ENCODE results near the gene RGS19.
"Not testable (repeated sequence)": the region's sequence is repeated elsewhere in the genome, so short reads cannot be mapped to it uniquely, and the experiment has no call there.

The RGS19 gene

DNA sequence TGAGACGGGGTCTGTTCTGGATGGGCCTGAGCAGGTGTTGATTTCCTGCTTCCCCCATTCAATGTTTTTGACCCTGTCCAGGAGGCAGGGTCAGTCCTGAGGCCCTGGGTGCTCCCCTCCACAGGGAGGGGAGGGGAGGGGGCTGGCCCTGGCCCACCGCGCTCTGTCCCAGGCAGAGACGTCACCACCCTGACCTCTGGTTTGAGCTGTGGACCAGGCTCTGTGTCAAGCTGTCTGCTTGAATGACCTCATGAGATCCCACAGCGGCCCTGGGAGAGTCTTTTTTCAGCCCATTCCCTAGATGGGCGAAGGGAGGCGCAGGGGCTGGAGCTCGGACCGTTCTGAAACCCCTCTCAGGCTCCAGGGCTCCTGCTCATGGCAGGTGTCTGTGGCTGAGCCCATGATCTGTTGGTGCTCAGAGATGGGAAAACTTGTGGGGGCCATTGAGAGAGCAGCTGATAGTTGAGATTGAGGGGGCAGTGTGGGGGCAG, 13.7 kb upstream of the RGS19 start:
- Histone ChIP-seq H3K4me1 (ENCODE audit: control insufficient read depth, insufficient read depth, low read length) (peaks cover 8% of the 10 kb centered on the region), H3K27me3 (ENCODE audit: control insufficient read depth, insufficient read depth, low read length, poor library complexity, severe bottlenecking) (peaks cover 17% of the 10 kb centered on the region), H3K4me3 (ENCODE audit: insufficient read depth, low read depth, low read length) (no peak overlapping the region), H3K36me3 (ENCODE audit: control insufficient read depth, insufficient read depth, low read length) (no peaks in the 10 kb centered on the region), H3K27ac (ENCODE audit: insufficient read depth, low read depth, low read length, poor library complexity, severe bottlenecking) (no peak overlapping the region), H3K9me3 (ENCODE audit: control insufficient read depth, low read length) (no peaks in the 10 kb centered on the region)
- 71 to 72% methylated on average over 9 of the region's 9 CpGs for WGBS, 2 experiments

DNA sequence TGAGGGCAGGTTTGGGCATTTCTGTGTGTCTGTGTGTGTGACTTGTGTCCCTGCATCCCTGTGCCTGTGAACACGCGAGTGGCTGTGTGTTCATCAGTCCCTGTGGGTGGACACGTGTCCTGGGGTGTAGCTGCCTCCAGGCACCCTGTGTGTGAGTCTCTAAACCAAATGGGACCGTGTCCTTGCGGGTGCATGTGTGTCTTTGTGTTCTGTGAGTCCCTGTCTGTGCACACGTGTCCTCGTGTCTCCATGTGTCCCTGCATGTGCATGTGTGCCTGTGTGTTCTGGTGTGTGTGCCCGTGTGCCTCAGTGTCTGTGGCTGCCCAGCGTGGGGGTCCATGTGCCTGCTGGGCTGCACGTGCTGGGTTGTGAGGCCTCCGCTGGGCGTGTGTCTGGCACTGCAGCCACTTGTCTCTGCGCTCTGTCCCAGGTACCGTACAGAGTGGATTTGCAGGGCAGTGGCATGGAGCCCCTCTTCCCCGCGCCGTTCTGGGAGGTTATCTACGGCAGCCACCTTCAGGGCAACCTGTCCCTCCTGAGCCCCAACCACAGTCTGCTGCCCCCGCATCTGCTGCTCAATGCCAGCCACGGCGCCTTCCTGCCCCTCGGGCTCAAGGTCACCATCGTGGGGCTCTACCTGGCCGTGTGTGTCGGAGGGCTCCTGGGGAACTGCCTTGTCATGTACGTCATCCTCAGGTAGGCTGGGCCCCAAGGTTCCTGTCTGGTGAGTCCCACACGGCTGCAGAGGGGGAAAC, 13.1 kb upstream of the RGS19 start:
- 84 to 86% methylated on average over 27 of the region's 27 CpGs for WGBS, 2 experiments
- H3K4me3 ChIP-seq (ENCODE audit: insufficient read depth, low read depth, low read length), result no peak overlapping the region

DNA sequence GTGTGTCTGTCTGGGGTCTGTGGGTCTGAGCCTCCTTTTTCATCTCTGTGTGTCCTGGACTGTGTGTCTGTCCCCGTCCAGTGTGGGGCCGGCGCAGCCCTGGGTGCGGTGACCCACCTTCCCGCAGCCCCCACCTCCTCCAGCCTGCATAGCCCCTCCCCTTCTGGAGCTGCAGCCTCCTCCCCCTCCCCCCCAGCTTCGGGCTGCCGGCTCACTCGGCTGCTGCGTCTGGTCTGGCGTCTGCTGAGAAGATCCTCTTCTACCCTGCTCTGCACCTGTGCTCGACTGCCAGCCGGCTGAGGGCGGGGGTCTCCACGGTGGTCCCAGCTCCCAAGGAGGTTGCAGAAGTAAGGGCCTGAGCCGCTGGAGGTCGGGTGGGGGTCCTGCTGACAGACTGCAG, 12.5 kb upstream of the RGS19 start:
- H3K27me3 ChIP-seq (ENCODE audit: control insufficient read depth, insufficient read depth, low read length, poor library complexity, severe bottlenecking), result peaks cover 19% of the 10 kb centered on the region
- no peak overlapping the region for H3K27ac ChIP-seq (ENCODE audit: insufficient read depth, low read depth, low read length, poor library complexity, severe bottlenecking)
- 23 to 28% methylated on average over 16 of the region's 16 CpGs for WGBS, 2 experiments
- peaks cover 8% of the 10 kb centered on the region for H3K4me1 ChIP-seq (ENCODE audit: control insufficient read depth, insufficient read depth, low read length)
- no peak overlapping the region for H3K4me3 ChIP-seq (ENCODE audit: insufficient read depth, low read depth, low read length)
- H3K36me3 ChIP-seq (ENCODE audit: control insufficient read depth, insufficient read depth, low read length), result no peaks in the 10 kb centered on the region
- no peaks in the 10 kb centered on the region for H3K9me3 ChIP-seq (ENCODE audit: control insufficient read depth, low read length)

More for the DNA sequence above, 13.1 kb upstream of the RGS19 start:
- Histone ChIP-seq H3K4me1 (ENCODE audit: control insufficient read depth, insufficient read depth, low read length) (peaks cover 8% of the 10 kb centered on the region), H3K36me3 (ENCODE audit: control insufficient read depth, insufficient read depth, low read length) (no peaks in the 10 kb centered on the region), H3K27ac (ENCODE audit: insufficient read depth, low read depth, low read length, poor library complexity, severe bottlenecking) (no peak overlapping the region), H3K9me3 (ENCODE audit: control insufficient read depth, low read length) (no peaks in the 10 kb centered on the region), H3K27me3 (ENCODE audit: control insufficient read depth, insufficient read depth, low read length, poor library complexity, severe bottlenecking) (peaks cover 17% of the 10 kb centered on the region)

DNA sequence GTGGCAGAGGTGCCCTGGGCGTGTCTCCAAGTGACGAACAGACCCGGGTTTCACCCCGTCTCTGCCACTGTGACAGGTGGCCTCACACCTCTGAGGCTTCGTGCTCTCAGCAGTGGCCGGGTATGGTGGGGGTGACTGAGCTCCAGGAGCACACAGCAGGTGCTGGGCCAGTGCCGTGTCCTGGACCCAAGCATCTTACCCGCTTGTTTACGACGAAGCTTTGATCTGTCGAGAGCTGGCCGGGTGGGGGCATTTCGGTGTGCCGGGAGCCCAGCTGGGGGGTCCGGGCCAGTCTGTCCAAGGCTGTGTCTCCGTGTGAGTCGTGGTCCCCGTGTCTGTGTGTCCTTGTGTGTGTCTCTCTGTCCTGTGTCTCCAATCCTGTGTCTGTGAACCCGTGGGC, 12.0 kb upstream of the RGS19 start:
- no peak overlapping the region for H3K4me3 ChIP-seq (ENCODE audit: insufficient read depth, low read depth, low read length)
- H3K27ac ChIP-seq (ENCODE audit: insufficient read depth, low read depth, low read length, poor library complexity, severe bottlenecking), result no peak overlapping the region
- H3K36me3 ChIP-seq (ENCODE audit: control insufficient read depth, insufficient read depth, low read length), result no peaks in the 10 kb centered on the region
- H3K4me1 ChIP-seq (ENCODE audit: control insufficient read depth, insufficient read depth, low read length), result peaks cover 8% of the 10 kb centered on the region
- no peaks in the 10 kb centered on the region for H3K9me3 ChIP-seq (ENCODE audit: control insufficient read depth, low read length)
- 88 to 92% methylated on average over 19 of the region's 19 CpGs for WGBS, 2 experiments
- peaks cover 23% of the 10 kb centered on the region for H3K27me3 ChIP-seq (ENCODE audit: control insufficient read depth, insufficient read depth, low read length, poor library complexity, severe bottlenecking)

DNA sequence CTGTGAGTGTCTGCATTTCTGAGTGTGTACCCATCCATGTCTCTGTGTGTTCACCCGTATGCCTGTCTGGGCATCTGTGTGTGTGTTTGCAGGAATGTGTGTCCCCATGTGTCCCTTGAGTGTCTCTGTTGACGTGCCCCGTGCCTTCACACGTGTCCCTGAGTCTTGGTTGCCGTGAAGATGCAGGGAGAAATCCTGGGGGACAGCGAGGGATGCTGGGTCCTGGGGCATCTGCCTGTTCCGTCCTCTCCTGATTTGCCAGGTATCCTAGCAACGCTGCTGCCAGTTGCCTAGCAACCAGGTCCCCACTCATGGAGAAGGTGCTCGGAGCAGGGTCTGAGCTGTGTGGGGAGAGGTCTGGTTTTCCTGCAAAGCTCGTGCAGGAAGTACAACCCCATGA, 10.8 kb upstream of the RGS19 start:
- Histone ChIP-seq H3K4me3 (ENCODE audit: insufficient read depth, low read depth, low read length) (no peak overlapping the region), H3K4me1 (ENCODE audit: control insufficient read depth, insufficient read depth, low read length) (peaks cover 8% of the 10 kb centered on the region), H3K27ac (ENCODE audit: insufficient read depth, low read depth, low read length, poor library complexity, severe bottlenecking) (no peak overlapping the region), H3K27me3 (ENCODE audit: control insufficient read depth, insufficient read depth, low read length, poor library complexity, severe bottlenecking) (peaks cover 34% of the 10 kb centered on the region), H3K9me3 (ENCODE audit: control insufficient read depth, low read length) (no peaks in the 10 kb centered on the region), H3K36me3 (ENCODE audit: control insufficient read depth, insufficient read depth, low read length) (no peaks in the 10 kb centered on the region)
- 74 to 78% methylated on average over 10 of the region's 10 CpGs for WGBS, 2 experiments

DNA sequence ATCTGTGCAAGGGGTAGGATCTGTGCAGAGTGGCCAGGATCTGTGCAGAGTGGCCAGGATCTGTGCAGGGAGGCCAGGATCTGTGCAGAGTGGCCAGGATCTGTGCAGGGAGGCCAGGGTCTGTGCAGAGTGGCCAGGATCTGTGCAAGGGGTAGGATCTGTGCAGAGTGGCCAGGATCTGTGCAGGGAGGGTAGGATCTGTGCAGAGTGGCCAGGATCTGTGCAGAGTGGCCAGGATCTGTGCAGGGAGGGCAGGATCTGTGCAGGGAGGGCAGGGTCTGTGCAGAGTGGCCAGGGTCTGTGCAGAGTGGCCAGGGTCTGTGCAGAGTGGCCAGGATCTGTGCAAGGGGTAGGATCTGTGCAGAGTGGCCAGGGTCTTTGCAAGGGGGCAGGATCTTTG, 9.3 kb upstream of the RGS19 start:
- peaks cover 50% of the 10 kb centered on the region for H3K27me3 ChIP-seq (ENCODE audit: control insufficient read depth, insufficient read depth, low read length, poor library complexity, severe bottlenecking)
- H3K4me3 ChIP-seq (ENCODE audit: insufficient read depth, low read depth, low read length); H3K9me3 ChIP-seq (ENCODE audit: control insufficient read depth, low read length); H3K27ac ChIP-seq (ENCODE audit: insufficient read depth, low read depth, low read length, poor library complexity, severe bottlenecking); H3K36me3 ChIP-seq (ENCODE audit: control insufficient read depth, insufficient read depth, low read length): not testable (repeated sequence)
- H3K4me1 ChIP-seq (ENCODE audit: control insufficient read depth, insufficient read depth, low read length), result peaks cover 16% of the 10 kb centered on the region

DNA sequence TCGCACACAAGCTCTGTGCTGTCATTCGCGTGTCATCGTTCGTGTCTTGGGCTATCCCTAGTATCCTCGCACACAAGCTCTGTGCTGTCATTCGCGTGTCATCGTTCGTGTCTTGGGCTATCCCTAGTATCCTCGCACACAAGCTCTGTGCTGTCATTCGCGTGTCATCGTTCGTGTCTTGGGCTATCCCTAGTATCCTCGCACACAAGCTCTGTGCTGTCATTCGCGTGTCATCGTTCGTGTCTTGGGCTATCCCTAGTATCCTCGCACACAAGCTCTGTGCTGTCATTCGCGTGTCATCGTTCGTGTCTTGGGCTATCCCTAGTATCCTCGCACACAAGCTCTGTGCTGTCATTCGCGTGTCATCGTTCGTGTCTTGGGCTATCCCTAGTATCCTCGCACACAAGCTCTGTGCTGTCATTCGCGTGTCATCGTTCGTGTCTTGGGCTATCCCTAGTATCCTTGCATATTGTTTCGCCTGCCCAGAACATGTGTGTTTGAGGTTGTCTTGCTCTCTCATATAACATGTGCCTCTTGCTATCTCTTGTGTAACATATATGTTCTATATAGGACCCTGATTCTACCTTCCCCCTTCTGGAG, 8.0 kb upstream of the RGS19 start:
- H3K4me1 ChIP-seq (ENCODE audit: control insufficient read depth, insufficient read depth, low read length), result peaks cover 21% of the 10 kb centered on the region
- not testable (repeated sequence) for H3K4me3 ChIP-seq (ENCODE audit: insufficient read depth, low read depth, low read length); H3K36me3 ChIP-seq (ENCODE audit: control insufficient read depth, insufficient read depth, low read length); H3K27ac ChIP-seq (ENCODE audit: insufficient read depth, low read depth, low read length, poor library complexity, severe bottlenecking); H3K9me3 ChIP-seq (ENCODE audit: control insufficient read depth, low read length)
- WGBS, 2 experiments, result 96% methylated on average over 6 of the region's 36 CpGs
- H3K27me3 ChIP-seq (ENCODE audit: control insufficient read depth, insufficient read depth, low read length, poor library complexity, severe bottlenecking), result peaks cover 59% of the 10 kb centered on the region

DNA sequence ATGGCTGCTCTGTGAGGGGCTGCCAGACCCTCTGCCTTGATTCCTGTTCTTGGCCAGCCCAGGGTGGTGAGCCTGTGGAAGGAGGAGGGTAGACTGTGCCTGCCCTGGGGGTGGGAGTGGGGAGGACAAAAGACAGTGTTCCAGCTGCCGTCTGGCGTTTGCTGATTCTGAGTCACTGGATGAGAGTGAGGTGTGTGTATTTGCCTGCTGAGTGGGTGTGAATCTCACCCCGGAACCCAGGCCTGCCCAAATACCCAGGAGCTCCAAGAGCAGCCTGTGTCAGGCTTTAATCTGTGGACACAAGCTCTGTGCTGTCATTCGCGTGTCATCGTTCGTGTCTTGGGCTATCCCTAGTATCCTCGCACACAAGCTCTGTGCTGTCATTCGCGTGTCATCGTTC, 7.5 kb upstream of the RGS19 start:
- H3K36me3 ChIP-seq (ENCODE audit: control insufficient read depth, insufficient read depth, low read length), result no peaks in the 10 kb centered on the region
- no peaks in the 10 kb centered on the region for H3K9me3 ChIP-seq (ENCODE audit: control insufficient read depth, low read length)
- WGBS, 2 experiments, result 92 to 93% methylated on average over 6 of the region's 11 CpGs
- peaks cover 64% of the 10 kb centered on the region for H3K27me3 ChIP-seq (ENCODE audit: control insufficient read depth, insufficient read depth, low read length, poor library complexity, severe bottlenecking)
- H3K4me3 ChIP-seq (ENCODE audit: insufficient read depth, low read depth, low read length), result no peak overlapping the region
- peaks cover 20% of the 10 kb centered on the region for H3K4me1 ChIP-seq (ENCODE audit: control insufficient read depth, insufficient read depth, low read length)
- H3K27ac ChIP-seq (ENCODE audit: insufficient read depth, low read depth, low read length, poor library complexity, severe bottlenecking), result no peak overlapping the region

DNA sequence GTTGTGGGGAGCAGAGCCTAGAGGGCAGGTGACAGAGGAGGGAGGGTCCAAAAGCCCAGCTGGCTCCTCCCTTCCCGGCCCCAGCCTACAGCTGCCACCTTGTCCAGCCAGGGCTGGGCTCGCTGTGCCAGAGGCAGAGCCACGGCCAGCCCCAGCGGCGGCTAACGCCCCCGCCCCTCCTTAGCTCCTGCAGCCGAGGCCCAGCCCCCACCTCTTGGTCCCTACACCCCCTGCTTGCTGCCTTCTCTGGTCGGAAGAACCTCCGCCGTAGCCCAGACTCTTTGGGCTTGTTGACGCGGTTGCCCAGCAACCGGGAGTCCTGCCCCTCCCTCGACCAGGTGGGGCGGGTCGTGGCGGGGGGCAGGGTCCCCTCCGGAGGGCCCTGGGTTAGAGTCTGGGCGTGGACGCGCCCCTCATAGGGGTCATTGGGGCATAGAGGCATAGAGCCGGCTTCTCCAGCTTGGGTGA, 5.4 kb upstream of the RGS19 start:
- no peaks in the 10 kb centered on the region for H3K9me3 ChIP-seq (ENCODE audit: control insufficient read depth, low read length)
- peak overlapping the region; percentile 0 for H3K4me3 ChIP-seq (ENCODE audit: insufficient read depth, low read depth, low read length)
- H3K36me3 ChIP-seq (ENCODE audit: control insufficient read depth, insufficient read depth, low read length), result no peaks in the 10 kb centered on the region
- H3K27ac ChIP-seq (ENCODE audit: insufficient read depth, low read depth, low read length, poor library complexity, severe bottlenecking), result no peak overlapping the region
- peaks cover 80% of the 10 kb centered on the region for H3K27me3 ChIP-seq (ENCODE audit: control insufficient read depth, insufficient read depth, low read length, poor library complexity, severe bottlenecking)
- 12% methylated on average over 23 of the region's 23 CpGs for WGBS, 2 experiments
- H3K4me1 ChIP-seq (ENCODE audit: control insufficient read depth, insufficient read depth, low read length), result peaks cover 29% of the 10 kb centered on the region

DNA sequence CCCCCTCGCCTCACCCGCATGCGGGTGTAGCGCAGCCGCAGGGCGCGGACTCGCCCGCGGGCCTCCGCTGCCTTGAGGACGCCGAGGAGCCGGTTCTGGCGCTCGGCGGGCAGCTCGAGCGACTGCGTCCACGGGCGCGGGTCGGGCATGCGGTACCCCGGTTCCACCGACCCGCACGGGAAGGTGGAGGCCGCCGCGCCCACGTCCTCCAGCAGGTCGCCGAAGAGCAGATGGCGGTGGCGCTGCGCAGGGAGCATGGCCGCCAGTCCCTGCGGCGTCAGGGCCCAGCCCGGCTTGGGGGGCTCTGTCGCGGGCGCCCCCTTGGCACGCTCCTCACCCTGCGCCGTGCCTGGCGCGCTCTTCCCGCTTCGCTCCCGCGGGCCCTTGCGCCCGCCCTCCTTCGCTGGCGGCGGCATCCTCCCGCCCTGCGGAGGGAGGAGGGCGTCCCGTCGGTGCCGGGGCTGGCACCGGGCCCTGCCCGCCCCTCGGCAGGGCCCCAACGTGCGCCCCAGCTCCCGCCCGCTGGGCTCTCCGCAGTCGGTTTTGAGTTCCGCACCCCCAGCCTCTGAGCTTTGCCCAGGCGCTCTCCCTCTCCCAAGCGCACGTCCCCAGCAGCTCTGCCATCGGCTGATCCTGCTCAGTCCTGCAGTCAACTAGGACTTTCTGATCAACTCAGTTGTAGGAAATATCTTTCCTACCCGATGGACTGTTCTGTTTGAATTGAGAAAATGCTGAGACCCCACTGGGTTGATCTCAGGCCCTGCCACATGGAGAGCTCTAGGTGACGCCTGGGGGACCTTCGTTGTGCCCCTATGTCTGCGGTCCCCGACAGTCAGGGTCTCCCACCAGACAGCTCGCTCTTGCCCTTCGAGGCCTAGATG, 4.7 kb upstream of the RGS19 start, which contains the start of gene LKAAEAR1:
Gene LKAAEAR1, minus strand, starts transcription at position 595 of the 881 bp plus-strand sequence. Its CDS starts 179 bp downstream, at position 416.
- no peaks in the 10 kb centered on the region for H3K9me3 ChIP-seq (ENCODE audit: control insufficient read depth, low read length)
- no peak within 1 kb of the TSS for H3K27ac ChIP-seq (ENCODE audit: insufficient read depth, low read depth, low read length, poor library complexity, severe bottlenecking)
- peaks cover 75% of the 10 kb centered on the region for H3K27me3 ChIP-seq (ENCODE audit: control insufficient read depth, insufficient read depth, low read length, poor library complexity, severe bottlenecking)
- peak within 1 kb of the TSS; percentile 47 for H3K4me3 ChIP-seq (ENCODE audit: insufficient read depth, low read depth, low read length)
- WGBS, 2 experiments, result 3 to 4% methylated on average over 86 of the region's 86 CpGs
- peaks cover 32% of the 10 kb centered on the region for H3K4me1 ChIP-seq (ENCODE audit: control insufficient read depth, insufficient read depth, low read length)
- H3K36me3 ChIP-seq (ENCODE audit: control insufficient read depth, insufficient read depth, low read length), result no peaks in the 10 kb centered on the region
